ENCODE data around the gene CORO1C. TPM values are rescaled to one million over a fixed set of nuclear protein-coding genes. Genes with fewer than 3 reads are reported as not detected.

CORO1C gene
- total RNA-seq, 4 donors from 2014 or later, result 221 to 441 (median 315) TPM

- H3K36me3 ChIP-seq, result no peaks in the 10 kb centered on the region
- H3K9me3 ChIP-seq, result no peaks in the 10 kb centered on the region
- 13% methylated on average over 4 of the region's 4 CpGs for WGBS
- DNase-seq (ENCODE audit: extremely low spot score), result peak; percentile 1
- no peak for TF ChIP-seq EP300 (IDR thresholded peaks at IDR 0.05)
- H3K27me3 ChIP-seq, result no peaks in the 10 kb centered on the region
- H3K4me3 ChIP-seq, result no peak overlapping the region
- peak overlapping the region; percentile 94 to 95 (median 94) for H3K27ac ChIP-seq (replicated peaks in 1 of 4)
- H3K4me1 ChIP-seq, result peaks cover 65 to 99% (median 92%) of the 10 kb centered on the region in 4 donors
- intact Hi-C loops (cut with DNase I), result no loop called here
Observed at GRCh38 chr12:108685469-108686260, 45.7 kb downstream of the CORO1C start.

- intact Hi-C loops (cut with DNase I), result no loop called here
- Histone ChIP-seq H3K9me3 (no peaks in the 10 kb centered on the region), H3K4me1 (peaks cover 52 to 98% (median 91%) of the 10 kb centered on the region in 4 donors), H3K4me3 (no peak overlapping the region), H3K27me3 (no peaks in the 10 kb centered on the region), H3K36me3 (no peaks in the 10 kb centered on the region), H3K27ac (replicated peaks in 1 of 4) (peak overlapping the region; percentile 94 to 95 (median 94))
- peak; percentile 34 for DNase-seq (ENCODE audit: extremely low spot score)
- TF ChIP-seq POLR2AphosphoS5 (IDR thresholded peaks at IDR 0.05), result peak in 1 of 2 donors; percentile 22
- no peak for TF ChIP-seq POLR2A (IDR thresholded peaks at IDR 0.05; ENCODE audit: low read depth)
- WGBS, result 76% methylated on average over 4 of the region's 4 CpGs
Observed at GRCh38 chr12:108683906-108684556, 47.3 kb downstream of the CORO1C start.

- TF ChIP-seq CTCF (IDR thresholded peaks at IDR 0.05) (no peak), POLR2AphosphoS5 (IDR thresholded peaks at IDR 0.05) (no peak), EP300 (IDR thresholded peaks at IDR 0.05) (no peak), POLR2A (IDR thresholded peaks at IDR 0.05; ENCODE audit: low read depth) (no peak)
- H3K9me3 ChIP-seq, result no peaks in the 10 kb centered on the region
- H3K4me3 ChIP-seq, result no peak overlapping the region
- H3K27me3 ChIP-seq, result no peaks in the 10 kb centered on the region
- intact Hi-C loops (cut with DNase I), result no loop called here
- peaks cover 0 to 18% (median 8%) of the 10 kb centered on the region in 4 donors for H3K36me3 ChIP-seq
- H3K27ac ChIP-seq (replicated peaks in 1 of 4), result peak overlapping the region; percentile 69 to 95 (median 94)
- 84% methylated on average over 1 of the region's 1 CpG for WGBS
- DNase-seq (ENCODE audit: extremely low spot score), result no peak
- peaks cover 45 to 98% (median 89%) of the 10 kb centered on the region in 4 donors for H3K4me1 ChIP-seq
Observed at GRCh38 chr12:108681317-108681716, 50.0 kb downstream of the CORO1C start.

- peak overlapping the region; percentile 69 to 95 (median 94) for H3K27ac ChIP-seq (replicated peaks in 1 of 4)
- H3K4me1 ChIP-seq, result peaks cover 26 to 94% (median 83%) of the 10 kb centered on the region in 4 donors
Observed at GRCh38 chr12:108679106-108679681, 52.1 kb downstream of the CORO1C start.

More at GRCh38 chr12:108679106-108679681, 52.1 kb downstream of the CORO1C start:
- Histone ChIP-seq H3K4me3 (no peak overlapping the region), H3K27me3 (no peaks in the 10 kb centered on the region), H3K36me3 (peaks cover 0 to 33% (median 14%) of the 10 kb centered on the region in 4 donors), H3K9me3 (no peaks in the 10 kb centered on the region)
- whole genome bisulfite sequencing, result 64% methylated on average over 1 of the region's 1 CpG
- peak; percentile 3 for DNase-seq (ENCODE audit: extremely low spot score)
- TF ChIP-seq CTCF (IDR thresholded peaks at IDR 0.05), result no peak
- no peak for TF ChIP-seq EP300 (IDR thresholded peaks at IDR 0.05)
- TF ChIP-seq POLR2A (IDR thresholded peaks at IDR 0.05; ENCODE audit: low read depth), result no peak
- TF ChIP-seq POLR2AphosphoS5 (IDR thresholded peaks at IDR 0.05), result no peak
- intact Hi-C loops (cut with DNase I), result no loop called here
